CD4-positive, alpha-beta memory T cell (primary cell): Measurements from ENCODE around the gene NUAK1. TPM values are rescaled to one million over a fixed set of nuclear protein-coding genes. Genes with fewer than 3 reads are reported as not detected.
"Not testable (repeated sequence)": the region's sequence is repeated elsewhere in the genome, so short reads cannot be mapped to it uniquely, and the experiment has no call there.

Experiments
- CTCF ChIA-PET: fragments of 350-600 bp; sonication (Branson Sonifier 250); formaldehyde crosslinking; loops from one replicate; lab custom pipeline; 2021; ENCODE audit warnings: inconsistent platforms; ENCODE audit not compliant: partially characterized antibody; lab: Charles Lee
- POLR2A ChIA-PET: fragments of 350-600 bp; sonication (Branson Sonifier 250); formaldehyde crosslinking; loops from one replicate; lab custom pipeline; 2021; ENCODE audit not compliant: partially characterized antibody; lab: Charles Lee
- DNase-seq, 5 donors: peaks; one replicate each; pipeline versions ENCODE4 v3.0.0 to v3.0.0-alpha.2; 2020 to 2022; ENCODE audit warnings: mixed read lengths in 1 of 5
- H3K27ac ChIP-seq: one replicate; pipeline ENCODE4 v1.7.0; 2013; ENCODE audit warnings: low read depth, low read length
- H3K27me3 ChIP-seq: 2 replicates; pipeline ENCODE4 v1.7.0; 2013; ENCODE audit warnings: mild to moderate bottlenecking, low read length, moderate library complexity; ENCODE audit not compliant: insufficient read depth
- H3K36me3 ChIP-seq: 2 replicates; pipeline ENCODE4 v1.7.0; 2013; ENCODE audit warnings: mild to moderate bottlenecking, low read length, moderate library complexity; ENCODE audit not compliant: insufficient read depth
- H3K4me1 ChIP-seq: 2 replicates; pipeline ENCODE4 v1.7.0; 2013; ENCODE audit warnings: mild to moderate bottlenecking, low read length, moderate library complexity; ENCODE audit not compliant: insufficient read depth
- H3K4me3 ChIP-seq, 2 donors: one replicate each; pipeline ENCODE4 v1.7.0; 2013; ENCODE audit warnings: low read length in 2 of 2, mild to moderate bottlenecking in 1 of 2
- H3K9me3 ChIP-seq, 2 donors: one replicate each; pipeline ENCODE4 v1.7.0; 2013; ENCODE audit warnings: low read length in 2 of 2, control low read depth in 1 of 2; ENCODE audit not compliant: control insufficient read depth in 1 of 2
- H3K27ac Mint-ChIP-seq, 7 donors: one replicate each; pipeline ENCODE4 v1.8.0; 2020 to 2021; ENCODE audit warnings: mixed read lengths in 7 of 7, mild to moderate bottlenecking in 6 of 7, inconsistent platforms in 3 of 7, moderate library complexity in 3 of 7
- H3K27me3 Mint-ChIP-seq, 2 donors: one replicate each; pipeline ENCODE4 v1.8.0; 2020 to 2021; ENCODE audit warnings: mixed read lengths in 2 of 2
- H3K36me3 Mint-ChIP-seq, 2 donors: one replicate each; pipeline ENCODE4 v1.8.0; 2020 to 2021; ENCODE audit warnings: mixed read lengths in 2 of 2, inconsistent platforms in 1 of 2, mild to moderate bottlenecking in 1 of 2
- H3K4me1 Mint-ChIP-seq, 4 donors: one replicate each; pipeline ENCODE4 v1.8.0; 2020 to 2021; ENCODE audit warnings: mixed read lengths in 4 of 4, mild to moderate bottlenecking in 1 of 4
- H3K4me3 Mint-ChIP-seq, 8 donors: one replicate each; pipeline ENCODE4 v1.8.0; 2020 to 2021; ENCODE audit warnings: mixed read lengths in 8 of 8, mild to moderate bottlenecking in 7 of 8, moderate library complexity in 6 of 8, inconsistent platforms in 3 of 8
- H3K9me3 Mint-ChIP-seq, 8 donors: one replicate each; pipeline ENCODE4 v1.8.0; 2020 to 2021; ENCODE audit warnings: mixed read lengths in 8 of 8, mild to moderate bottlenecking in 5 of 8, inconsistent platforms in 3 of 8, moderate library complexity in 1 of 8
- intact Hi-C: fragments of 100-400 bp; cut with micrococcal nuclease; formaldehyde crosslinking; loops from one replicate; pipeline ENCODE4 v1.15.1; 2023
- polyA plus RNA-seq, 2 donors: library from polyadenylated mRNA; unstranded; fragments of 300-500 nt; fragmentation: Illumina TruSeq; gene quantifications; one replicate each; pipeline ENCODE4 v1.2.3, GENCODE V29; 2021
- total RNA-seq, 2 experiments: library from RNA; stranded (reverse); gene quantifications; one replicate each; pipeline ENCODE4 v1.2.3, GENCODE V29; 2021

Gene NUAK1
- total and polyA plus RNA-seq, 4 experiments from 2014 or later, result not detected

DNA sequence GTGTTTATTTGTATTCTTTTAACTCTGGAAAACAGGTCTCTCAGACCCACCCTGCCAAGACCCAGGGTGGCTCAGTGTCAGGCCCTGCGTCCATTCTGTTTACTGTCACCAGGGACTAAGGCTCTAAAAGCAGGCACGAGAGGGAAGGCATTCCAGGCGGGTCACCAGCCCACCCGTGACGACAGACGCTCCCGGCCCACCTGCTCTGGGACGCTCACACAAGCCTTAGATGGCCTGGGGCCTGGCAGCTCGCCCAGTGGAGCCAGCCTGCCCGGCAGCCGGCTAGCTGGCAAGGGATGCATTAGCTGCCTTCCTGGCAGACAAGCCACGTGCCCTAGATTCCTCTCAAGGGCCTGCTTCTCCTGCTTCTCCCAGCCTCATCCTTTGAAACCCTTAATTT lies 9.2 kb upstream of the NUAK1 start:
- peaks cover 11 to 32% of the 10 kb centered on the region in 2 donors for H3K27me3 Mint-ChIP-seq
- CTCF ChIA-PET, result interaction anchor here (1.4 to 5.5 kb wide), 3 partner anchors 9 to 730 kb away, joined by 3 to 43 read pairs (median 4); no protein-coding TSS in a partner anchor

GRCh38 chr12:106146987-106147386 lies 8.2 kb upstream of the NUAK1 start:
- intact Hi-C loops, result no loop called here
- Mint-ChIP-seq H3K4me3 (peak overlapping the region in 1 of 8 donors; percentile 39), H3K27me3 (peaks cover 16 to 32% of the 10 kb centered on the region in 2 donors), H3K4me1 (peaks cover 0 to 1% (median 0%) of the 10 kb centered on the region in 4 donors), H3K9me3 (no peaks in the 10 kb centered on the region), H3K27ac (no peak overlapping the region), H3K36me3 (no peaks in the 10 kb centered on the region)
- ChIA-PET CTCF (interaction anchor here (5.5 kb wide), 1 partner anchor 11 kb away, joined by 43 read pairs; no protein-coding TSS in a partner anchor), POLR2A (no interaction called here)
- no peak overlapping the region for H3K27ac ChIP-seq
- DNase-seq, result no peak
- no peaks in the 10 kb centered on the region for H3K9me3 ChIP-seq
- no peaks in the 10 kb centered on the region for H3K27me3 ChIP-seq
- H3K4me1 ChIP-seq, result no peaks in the 10 kb centered on the region
- H3K36me3 ChIP-seq, result no peaks in the 10 kb centered on the region
- H3K4me3 ChIP-seq, result no peak overlapping the region

More for the DNA sequence above, 9.2 kb upstream of the NUAK1 start:
- Mint-ChIP-seq H3K9me3 (no peaks in the 10 kb centered on the region), H3K4me3 (no peak overlapping the region), H3K4me1 (peaks cover 0 to 1% (median 0%) of the 10 kb centered on the region in 4 donors), H3K27ac (no peak overlapping the region), H3K36me3 (no peaks in the 10 kb centered on the region)
- DNase-seq, result no peak
- no peaks in the 10 kb centered on the region for H3K36me3 ChIP-seq
- H3K4me3 ChIP-seq, result no peak overlapping the region
- H3K4me1 ChIP-seq, result no peaks in the 10 kb centered on the region
- POLR2A ChIA-PET, result no interaction called here
- no peak overlapping the region for H3K27ac ChIP-seq
- intact Hi-C loops, result no loop called here
- no peaks in the 10 kb centered on the region for H3K9me3 ChIP-seq
- H3K27me3 ChIP-seq, result no peaks in the 10 kb centered on the region

- Histone ChIP-seq H3K36me3 (no peaks in the 10 kb centered on the region), H3K27ac (no peak overlapping the region), H3K4me3 (no peak overlapping the region), H3K27me3 (peaks cover under 1% of the 10 kb centered on the region), H3K4me1 (no peaks in the 10 kb centered on the region), H3K9me3 (no peaks in the 10 kb centered on the region)
- Mint-ChIP-seq H3K36me3 (no peaks in the 10 kb centered on the region), H3K4me1 (peaks cover 0 to 2% (median under 1%) of the 10 kb centered on the region in 4 donors), H3K27ac (no peak overlapping the region), H3K27me3 (peaks cover 25 to 39% of the 10 kb centered on the region in 2 donors), H3K9me3 (peaks cover 0 to 3% (median 0%) of the 10 kb centered on the region in 8 donors), H3K4me3 (no peak overlapping the region)
- intact Hi-C loops, result no loop called here
- no peak for DNase-seq
- CTCF ChIA-PET, result interaction anchor here (1.3 to 1.5 kb wide), 2 partner anchors 9 to 12 kb away, joined by 4 to 10 read pairs; no protein-coding TSS in a partner anchor
- POLR2A ChIA-PET, result no interaction called here
Observed at GRCh38 chr12:106145539-106146447, 7.0 kb upstream of the NUAK1 start.

DNA sequence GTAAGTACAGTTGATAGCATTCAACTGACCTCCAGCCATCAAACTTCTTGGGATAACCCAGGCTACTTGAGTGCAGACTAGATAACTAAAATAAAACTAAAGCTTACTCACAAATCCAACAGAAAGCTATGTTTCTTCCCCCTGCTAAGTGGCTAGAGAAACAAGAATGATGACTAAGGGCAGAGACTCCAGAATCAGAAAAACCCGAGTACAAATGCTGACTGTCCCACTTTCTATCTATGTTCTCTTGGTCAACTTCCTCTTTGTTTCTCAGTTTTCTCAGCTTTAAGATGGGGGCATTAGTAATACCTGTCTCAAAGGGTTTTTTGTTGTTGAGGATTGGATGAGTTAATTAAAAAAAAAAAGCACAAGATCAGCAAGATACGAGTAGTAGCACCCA lies 6.1 kb upstream of the NUAK1 start:
- H3K36me3 ChIP-seq, result no peaks in the 10 kb centered on the region
- no peak overlapping the region for H3K27ac Mint-ChIP-seq
- no peaks in the 10 kb centered on the region for H3K4me1 ChIP-seq
- H3K27me3 Mint-ChIP-seq, result peaks cover 33 to 49% of the 10 kb centered on the region in 2 donors
- no peak for DNase-seq
- intact Hi-C loops, result no loop called here
- peaks cover 8% of the 10 kb centered on the region for H3K27me3 ChIP-seq
- H3K4me3 Mint-ChIP-seq, result no peak overlapping the region
- POLR2A ChIA-PET, result no interaction called here
- H3K4me1 Mint-ChIP-seq, result peaks cover 1 to 9% (median 2%) of the 10 kb centered on the region in 4 donors
- H3K9me3 Mint-ChIP-seq, result peaks cover 0 to 9% (median 0%) of the 10 kb centered on the region in 8 donors
- no peaks in the 10 kb centered on the region for H3K36me3 Mint-ChIP-seq
- H3K9me3 ChIP-seq, result no peaks in the 10 kb centered on the region
- H3K27ac ChIP-seq, result no peak overlapping the region
- H3K4me3 ChIP-seq, result no peak overlapping the region
- CTCF ChIA-PET, result interaction anchor here (1.3 to 1.5 kb wide), 2 partner anchors 8 to 11 kb away, joined by 4 to 10 read pairs; no protein-coding TSS in a partner anchor

DNA sequence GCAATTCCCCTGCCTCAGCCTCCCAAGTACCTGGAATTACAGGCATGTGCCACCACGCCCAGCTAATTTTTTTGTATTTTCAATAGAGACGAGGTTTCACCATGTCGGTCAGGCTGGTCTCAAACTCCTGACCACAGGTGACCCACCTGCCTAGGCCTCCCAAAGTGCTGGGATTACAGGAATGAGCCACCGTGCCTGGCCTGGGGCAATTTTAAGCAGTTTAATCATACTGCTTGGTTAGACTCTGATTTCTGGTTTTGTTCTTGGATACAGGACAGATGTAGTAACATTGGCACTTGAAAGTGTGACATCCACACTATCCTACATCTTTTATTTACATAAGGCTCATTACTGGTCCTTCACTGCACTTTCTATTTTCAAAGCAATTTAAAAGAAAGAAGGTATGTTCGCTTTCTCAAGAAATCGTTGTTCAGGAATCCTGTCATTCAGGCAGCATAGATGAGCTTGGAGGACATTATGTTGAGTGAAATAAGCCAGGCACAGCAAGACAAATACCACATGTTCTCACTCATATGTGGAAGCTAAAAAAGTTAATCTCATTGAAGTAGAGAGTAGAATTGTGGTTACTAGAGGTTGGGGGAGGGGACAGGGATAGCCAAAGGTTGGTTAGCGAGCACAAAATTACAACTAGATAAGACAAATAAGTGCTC lies 4.0 kb upstream of the NUAK1 start:
- ChIA-PET CTCF (interaction anchor here (0.9 to 2.0 kb wide), 2 partner anchors 8 to 722 kb away, joined by 3 to 5 read pairs; no protein-coding TSS in a partner anchor), POLR2A (no interaction called here)
- Histone ChIP-seq H3K27ac (no peak overlapping the region), H3K36me3 (no peaks in the 10 kb centered on the region), H3K9me3 (no peaks in the 10 kb centered on the region), H3K27me3 (peaks cover 11% of the 10 kb centered on the region), H3K4me1 (no peaks in the 10 kb centered on the region), H3K4me3 (no peak overlapping the region)
- Mint-ChIP-seq H3K27me3 (peaks cover 38 to 51% of the 10 kb centered on the region in 2 donors), H3K4me1 (peaks cover 4 to 15% (median 7%) of the 10 kb centered on the region in 4 donors), H3K36me3 (no peaks in the 10 kb centered on the region), H3K9me3 (peaks cover 0 to 9% (median 0%) of the 10 kb centered on the region in 8 donors), H3K4me3 (no peak overlapping the region), H3K27ac (no peak overlapping the region)
- intact Hi-C loops, result no loop called here
- no peak for DNase-seq

- H3K36me3 ChIP-seq, H3K27ac ChIP-seq, intact Hi-C loops, H3K4me3 ChIP-seq, H3K9me3 ChIP-seq, H3K27ac Mint-ChIP-seq, H3K4me3 Mint-ChIP-seq, DNase-seq, H3K4me1 ChIP-seq, POLR2A ChIA-PET, H3K36me3 Mint-ChIP-seq, H3K9me3 Mint-ChIP-seq: not testable (repeated sequence)
- peaks cover 42 to 56% of the 10 kb centered on the region in 2 donors for H3K27me3 Mint-ChIP-seq
- CTCF ChIA-PET, result interaction anchor here (2.0 kb wide), 1 partner anchor 721 kb away, joined by 5 read pairs; no protein-coding TSS in a partner anchor
- H3K27me3 ChIP-seq, result peaks cover 17% of the 10 kb centered on the region
- H3K4me1 Mint-ChIP-seq, result peaks cover 4 to 23% (median 8%) of the 10 kb centered on the region in 4 donors
Observed at GRCh38 chr12:106141920-106142319, 3.2 kb upstream of the NUAK1 start.
